Left ventricle myocardium inferior (tissue), 1 donor: Measurements from ENCODE around the gene SHC1. TPM values are rescaled to one million over a fixed set of nuclear protein-coding genes. Genes with fewer than 3 reads are reported as not detected.

ENCODE experiments used
- DNase-seq: peaks from one replicate; pipeline ENCODE4 v3.0.0-alpha.2; 2020
- H3K27ac ChIP-seq: fragments of 200-600 bp; replicated peaks from 2 replicates; pipeline ENCODE4 v1.8.0; 2021
- H3K27me3 ChIP-seq: fragments of 200-600 bp; 2 replicates; pipeline ENCODE4 v1.8.0; 2021; ENCODE audit warnings: low read depth
- H3K36me3 ChIP-seq: fragments of 200-600 bp; 2 replicates; pipeline ENCODE4 v1.8.0; 2021
- H3K4me1 ChIP-seq: fragments of 200-600 bp; 2 replicates; pipeline ENCODE4 v1.8.0; 2021
- H3K4me3 ChIP-seq: fragments of 200-600 bp; 2 replicates; pipeline ENCODE4 v1.8.0; 2021; ENCODE audit warnings: mild to moderate bottlenecking, moderate library complexity
- H3K9me3 ChIP-seq: fragments of 200-600 bp; replicated peaks from 2 replicates; pipeline ENCODE4 v1.8.0; 2021
- CTCF ChIP-seq: fragments of 200-600 bp; IDR thresholded peaks from 2 replicates; pipeline ENCODE4 v1.8.0; 2021; ENCODE audit warnings: antibody characterized with exemption, mild to moderate bottlenecking, borderline replicate concordance
- intact Hi-C: fragments of 100-400 bp; cut with micrococcal nuclease; formaldehyde crosslinking; loops from one replicate; pipeline ENCODE4 v1.11.0; 2022
- total RNA-seq: library from RNA; stranded (reverse); fragmentation: NEBNext Ultra II Directional; extraction: Animal tissue kit (Norgen Biotek cat#: 25700); gene quantifications from one replicate; pipeline ENCODE4 v1.2.1, GENCODE V29; 2021
- donor health status: DM: no; HTN: yes; CAD: no; lungs with severe emphysema.

The SHC1 gene
- total RNA-seq, 1 donor from 2014 or later, result 43.0 TPM

- peak overlapping the region; percentile 100 for H3K27ac ChIP-seq
- no peaks in the 10 kb centered on the region for H3K9me3 ChIP-seq
- peaks cover 51% of the 10 kb centered on the region for H3K4me1 ChIP-seq
- H3K4me3 ChIP-seq, result peak overlapping the region; percentile 82
- intact Hi-C loops, result no loop called here
- H3K27me3 ChIP-seq, result no peaks in the 10 kb centered on the region
- DNase-seq, result no peak
- TF ChIP-seq CTCF, result no peak
- H3K36me3 ChIP-seq, result peaks cover 65% of the 10 kb centered on the region
Measured at GRCh38 chr1:154962795-154963330, 7.7 kb downstream of the SHC1 start.

GRCh38 chr1:154962156-154962749 lies 8.3 kb downstream of the SHC1 start:
- Histone ChIP-seq H3K4me1 (peaks cover 50% of the 10 kb centered on the region), H3K36me3 (peaks cover 58% of the 10 kb centered on the region), H3K4me3 (peak overlapping the region; percentile 82), H3K27ac (peak overlapping the region; percentile 100), H3K27me3 (no peaks in the 10 kb centered on the region), H3K9me3 (no peaks in the 10 kb centered on the region)
- no peak for DNase-seq
- intact Hi-C loops, result no loop called here
- no peak for TF ChIP-seq CTCF

- DNase-seq, result peak; percentile 83
- Histone ChIP-seq H3K4me1 (peaks cover 51% of the 10 kb centered on the region), H3K36me3 (peaks cover 51% of the 10 kb centered on the region), H3K9me3 (no peaks in the 10 kb centered on the region), H3K4me3 (peak within 1 kb of the TSS; percentile 82), H3K27ac (peak within 1 kb of the TSS; percentile 100), H3K27me3 (no peaks in the 10 kb centered on the region)
- TF ChIP-seq CTCF, result peak; percentile 71
- intact Hi-C loops, result no loop called here
Measured at GRCh38 chr1:154961207-154962155, 9.1 kb downstream of the SHC1 start, which contains the start of gene PYGO2. PYGO2 (minus strand) TSS chr1:154961782; CDS start chr1:154961576, 206 bp downstream.

DNA sequence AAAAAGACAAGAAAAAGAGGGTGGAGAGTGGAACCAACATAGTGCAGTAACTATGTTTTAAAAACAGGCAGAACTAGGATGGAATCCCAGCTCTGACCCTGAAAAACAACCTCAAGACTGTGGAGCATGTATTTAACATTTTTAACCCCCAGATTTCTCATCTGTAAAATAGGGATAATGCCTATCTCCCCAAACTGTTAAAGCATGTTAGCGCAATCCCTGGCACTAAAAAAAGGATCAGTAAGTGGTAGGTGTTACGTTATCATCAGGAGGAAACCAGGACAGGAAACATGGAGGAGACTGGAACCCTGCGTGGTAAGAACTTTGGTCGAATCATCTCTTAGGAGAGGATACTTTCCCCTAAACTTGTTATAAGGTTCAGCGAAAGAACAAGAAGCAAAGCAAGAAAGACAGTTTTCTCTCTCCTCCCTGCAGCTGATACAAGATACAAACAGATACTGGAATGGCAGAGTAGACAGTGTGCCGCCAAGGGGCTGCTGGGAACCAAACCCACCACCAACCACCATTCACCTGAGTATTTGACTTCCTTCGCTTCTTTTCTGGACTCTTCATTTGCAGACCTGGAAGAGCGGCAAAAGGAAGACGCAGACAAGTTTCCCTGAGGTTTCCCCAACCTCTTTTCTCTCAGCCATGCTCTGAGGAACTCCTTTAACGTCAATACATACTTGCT lies 10.0 kb downstream of the SHC1 start:
- Histone ChIP-seq H3K4me3 (peak overlapping the region; percentile 82), H3K36me3 (peaks cover 42% of the 10 kb centered on the region), H3K9me3 (no peaks in the 10 kb centered on the region), H3K4me1 (peaks cover 58% of the 10 kb centered on the region), H3K27ac (peak overlapping the region; percentile 100), H3K27me3 (no peaks in the 10 kb centered on the region)
- no peak for DNase-seq
- TF ChIP-seq CTCF, result no peak
- intact Hi-C loops, result no loop called here

DNA sequence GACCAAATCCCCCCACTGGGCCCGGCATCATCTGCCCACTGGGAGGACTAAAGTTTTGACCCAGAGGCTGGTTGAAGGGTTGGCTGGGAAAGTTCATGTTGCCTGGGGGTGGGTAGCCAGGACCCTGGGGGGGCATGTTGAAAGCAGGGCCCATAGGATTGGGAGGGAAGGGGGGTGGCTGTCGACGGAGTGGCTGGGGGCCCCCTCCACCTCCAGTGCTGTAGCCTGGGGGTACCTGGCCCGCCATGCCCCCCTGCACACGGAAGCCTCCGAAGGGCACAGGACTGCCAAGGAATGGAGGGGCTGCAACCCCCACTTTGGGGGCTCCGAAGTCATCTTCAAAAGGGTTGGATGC lies 11.1 kb downstream of the SHC1 start:
- Histone ChIP-seq H3K4me3 (no peak overlapping the region), H3K9me3 (no peaks in the 10 kb centered on the region), H3K27ac (no peak overlapping the region), H3K36me3 (peaks cover 30% of the 10 kb centered on the region), H3K4me1 (peaks cover 70% of the 10 kb centered on the region), H3K27me3 (no peaks in the 10 kb centered on the region)
- no peak for TF ChIP-seq CTCF
- DNase-seq, result no peak
- intact Hi-C loops, result no loop called here
